ENCODE results near the gene OCA2. TPM values are rescaled to one million over a fixed set of nuclear protein-coding genes. Genes with fewer than 3 reads are reported as not detected.

Gene OCA2
- total RNA-seq, 1 experiment from 2014 or later = 0.13 TPM

- no peak for TF ChIP-seq SIN3A (IDR thresholded peaks at IDR 0.05; ENCODE audit: borderline replicate concordance, insufficient read depth, low read depth, low read length)
- no peak for TF ChIP-seq POLR2AphosphoS5 (IDR thresholded peaks at IDR 0.05; ENCODE audit: low read depth, low read length)
- TF ChIP-seq CTCF (IDR thresholded peaks at IDR 0.05) = no peak
- no peak for TF ChIP-seq TCF7L2 (IDR thresholded peaks at IDR 0.05; ENCODE audit: low read depth, low read length)
- no peak for TF ChIP-seq REST (IDR thresholded peaks at IDR 0.05; ENCODE audit: insufficient read depth in 1 of 2, low read depth in 2 of 2, low read length in 1 of 2)
- intact Hi-C loops (cut with micrococcal nuclease; ENCODE audit: unreplicated experiment) (no loop called here), in situ Hi-C loops (cut with HindIII; ENCODE audit: low pct_unique_long_range_greater_than_20kb, low sequenced_read_pairs) (no loop called here)
- H3K36me3 ChIP-seq (ENCODE audit: control insufficient read depth, insufficient read depth, low read length) = no peaks in the 10 kb centered on the region
- H3K9me3 ChIP-seq (ENCODE audit: control insufficient read depth, insufficient read depth, low read depth, low read length) = no peaks in the 10 kb centered on the region
- POLR2A ChIA-PET = no interaction called here
- BruUV-seq (replicated peaks) = no TSS peak
- H3K27ac ChIP-seq (ENCODE audit: low read length) = no peak overlapping the region
- no peaks in the 10 kb centered on the region for H3K4me1 ChIP-seq (ENCODE audit: control insufficient read depth, insufficient read depth, low read length)
- ATAC-seq = no peak
- CTCF ChIA-PET = no interaction called here
- no peak overlapping the region for H3K4me3 ChIP-seq (ENCODE audit: low read depth in 2 of 2, low read length in 2 of 2)
- no peak for DNase-seq (ENCODE audit: low read depth, low spot score)
- no peaks in the 10 kb centered on the region for H3K27me3 ChIP-seq (ENCODE audit: control insufficient read depth, insufficient read depth, low read length)
Observed at GRCh38 chr15:27864719-27865118, 234.4 kb downstream of the OCA2 start.

GRCh38 chr15:27864086-27864485 lies 235.0 kb downstream of the OCA2 start:
- no TSS peak for BruUV-seq (replicated peaks)
- ATAC-seq = no peak
- DNase-seq (ENCODE audit: low read depth, low spot score) = no peak
- no peaks in the 10 kb centered on the region for H3K9me3 ChIP-seq (ENCODE audit: control insufficient read depth, insufficient read depth, low read depth, low read length)
- no peak for TF ChIP-seq CTCF (IDR thresholded peaks at IDR 0.05)
- TF ChIP-seq POLR2AphosphoS5 (IDR thresholded peaks at IDR 0.05; ENCODE audit: low read depth, low read length) = no peak
- no peak for TF ChIP-seq REST (IDR thresholded peaks at IDR 0.05; ENCODE audit: insufficient read depth in 1 of 2, low read depth in 2 of 2, low read length in 1 of 2)
- no peak for TF ChIP-seq SIN3A (IDR thresholded peaks at IDR 0.05; ENCODE audit: borderline replicate concordance, insufficient read depth, low read depth, low read length)
- TF ChIP-seq TCF7L2 (IDR thresholded peaks at IDR 0.05; ENCODE audit: low read depth, low read length) = no peak
- in situ Hi-C loops (cut with HindIII; ENCODE audit: low pct_unique_long_range_greater_than_20kb, low sequenced_read_pairs) = no loop called here
- POLR2A ChIA-PET = no interaction called here
- intact Hi-C loops (cut with micrococcal nuclease; ENCODE audit: unreplicated experiment) = no loop called here
- CTCF ChIA-PET = no interaction called here
- no peak overlapping the region for H3K27ac ChIP-seq (ENCODE audit: low read length)
- no peaks in the 10 kb centered on the region for H3K27me3 ChIP-seq (ENCODE audit: control insufficient read depth, insufficient read depth, low read length)
- no peaks in the 10 kb centered on the region for H3K36me3 ChIP-seq (ENCODE audit: control insufficient read depth, insufficient read depth, low read length)
- no peaks in the 10 kb centered on the region for H3K4me1 ChIP-seq (ENCODE audit: control insufficient read depth, insufficient read depth, low read length)
- no peak overlapping the region for H3K4me3 ChIP-seq (ENCODE audit: low read depth in 2 of 2, low read length in 2 of 2)

All from Panc1 (cell line).